Lower lobe of right lung (tissue), 2 donors: ENCODE results near the gene ENOX2. TPM values are rescaled to one million over a fixed set of nuclear protein-coding genes. Genes with fewer than 3 reads are reported as not detected.

ENCODE experiments used
- ATAC-seq, 2 donors: fragments of 200-7000 bp; cut with Tn5 transposase; one replicate each; pipeline ENCODE4 v1.9.1; 2020 to 2022; ENCODE audit warnings: mild to moderate bottlenecking in 2 of 2, moderate library complexity in 2 of 2
- DNase-seq: peaks from one replicate; pipeline ENCODE4 v3.0.0-alpha.2; 2020
- H3K27ac ChIP-seq: fragments of 200-600 bp; one replicate; pipeline ENCODE4 v1.8.0; 2022
- H3K27me3 ChIP-seq: fragments of 200-600 bp; one replicate; pipeline ENCODE4 v1.8.0; 2022; ENCODE audit warnings: low read depth
- H3K36me3 ChIP-seq: fragments of 200-600 bp; one replicate; pipeline ENCODE4 v1.8.0; 2022; ENCODE audit warnings: mild to moderate bottlenecking
- H3K4me1 ChIP-seq: fragments of 200-600 bp; one replicate; pipeline ENCODE4 v1.8.0; 2022
- H3K4me3 ChIP-seq: fragments of 200-600 bp; one replicate; pipeline ENCODE4 v1.8.0; 2022; ENCODE audit warnings: mild to moderate bottlenecking
- H3K9me3 ChIP-seq: fragments of 200-600 bp; one replicate; pipeline ENCODE4 v1.8.0; 2022
- intact Hi-C: fragments of 100-400 bp; cut with DNase I; formaldehyde crosslinking; loops from one replicate; pipeline ENCODE4 v1.11.0; 2022
- total RNA-seq: library from RNA; stranded (reverse); fragmentation: NEBNext Ultra II Directional; extraction: Animal tissue kit (Norgen Biotek cat#: 25700); gene quantifications from one replicate; pipeline ENCODE4 v1.2.1, GENCODE V29; 2021
- TF ChIP-seq, protein P1 (sequence below): fragments of 200-600 bp; IDR thresholded peaks from one replicate; pipeline ENCODE4 v1.8.0; 2022; ENCODE audit warnings: antibody characterized with exemption, mild to moderate bottlenecking
- donor health status: DM: no; HTN: yes; CAD: no; lungs with severe emphysema.

ENOX2 gene
- total RNA-seq, 1 donor from 2014 or later, result 16.8 TPM

DNA sequence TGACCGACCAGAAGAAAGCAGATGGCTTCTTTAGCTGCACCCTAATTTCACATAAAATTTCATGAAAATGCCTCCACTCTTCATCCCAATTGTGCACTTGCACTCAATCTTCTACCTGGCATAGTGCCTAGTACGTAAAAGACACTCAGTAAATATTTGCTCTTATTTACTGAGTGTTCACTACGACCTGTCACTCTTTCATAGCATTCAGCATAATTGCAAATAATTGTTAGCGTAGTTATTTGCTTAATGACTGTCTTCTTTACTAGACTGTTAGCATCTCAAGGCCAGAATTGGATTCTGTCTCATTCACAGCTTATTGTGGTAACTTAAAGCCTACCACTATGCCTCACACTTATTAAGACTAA, 130.2 kb downstream of the ENOX2 start:
- DNase-seq, result no peak
- intact Hi-C loops, result no loop called here
- Histone ChIP-seq H3K27me3 (no peaks in the 10 kb centered on the region), H3K36me3 (no peaks in the 10 kb centered on the region), H3K9me3 (no peaks in the 10 kb centered on the region), H3K27ac (no peak overlapping the region), H3K4me3 (no peak overlapping the region), H3K4me1 (no peaks in the 10 kb centered on the region)
- TF ChIP-seq, protein P1, sequence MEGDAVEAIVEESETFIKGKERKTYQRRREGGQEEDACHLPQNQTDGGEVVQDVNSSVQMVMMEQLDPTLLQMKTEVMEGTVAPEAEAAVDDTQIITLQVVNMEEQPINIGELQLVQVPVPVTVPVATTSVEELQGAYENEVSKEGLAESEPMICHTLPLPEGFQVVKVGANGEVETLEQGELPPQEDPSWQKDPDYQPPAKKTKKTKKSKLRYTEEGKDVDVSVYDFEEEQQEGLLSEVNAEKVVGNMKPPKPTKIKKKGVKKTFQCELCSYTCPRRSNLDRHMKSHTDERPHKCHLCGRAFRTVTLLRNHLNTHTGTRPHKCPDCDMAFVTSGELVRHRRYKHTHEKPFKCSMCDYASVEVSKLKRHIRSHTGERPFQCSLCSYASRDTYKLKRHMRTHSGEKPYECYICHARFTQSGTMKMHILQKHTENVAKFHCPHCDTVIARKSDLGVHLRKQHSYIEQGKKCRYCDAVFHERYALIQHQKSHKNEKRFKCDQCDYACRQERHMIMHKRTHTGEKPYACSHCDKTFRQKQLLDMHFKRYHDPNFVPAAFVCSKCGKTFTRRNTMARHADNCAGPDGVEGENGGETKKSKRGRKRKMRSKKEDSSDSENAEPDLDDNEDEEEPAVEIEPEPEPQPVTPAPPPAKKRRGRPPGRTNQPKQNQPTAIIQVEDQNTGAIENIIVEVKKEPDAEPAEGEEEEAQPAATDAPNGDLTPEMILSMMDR, result no peak
- ATAC-seq, result no peak

- Histone ChIP-seq H3K4me3 (no peak overlapping the region), H3K27ac (no peak overlapping the region), H3K4me1 (no peaks in the 10 kb centered on the region), H3K9me3 (no peaks in the 10 kb centered on the region), H3K27me3 (no peaks in the 10 kb centered on the region), H3K36me3 (no peaks in the 10 kb centered on the region)
- ATAC-seq (no peak), DNase-seq (no peak)
- TF ChIP-seq, protein P1, result no peak
- intact Hi-C loops, result no loop called here
Measured at GRCh38 chrX:130772105-130772775, 130.8 kb downstream of the ENOX2 start.

- no peaks in the 10 kb centered on the region for H3K36me3 ChIP-seq
- no peak for ATAC-seq
- no peaks in the 10 kb centered on the region for H3K9me3 ChIP-seq
- no peaks in the 10 kb centered on the region for H3K27me3 ChIP-seq
- no peak overlapping the region for H3K4me3 ChIP-seq
- TF ChIP-seq, protein P1, result no peak
- intact Hi-C loops, result no loop called here
- H3K27ac ChIP-seq, result no peak overlapping the region
- no peaks in the 10 kb centered on the region for H3K4me1 ChIP-seq
- no peak for DNase-seq
Measured at GRCh38 chrX:130771648-130772047, 131.4 kb downstream of the ENOX2 start.

- no peaks in the 10 kb centered on the region for H3K27me3 ChIP-seq
- ATAC-seq (no peak), DNase-seq (no peak)
- H3K36me3 ChIP-seq, result no peaks in the 10 kb centered on the region
- TF ChIP-seq, protein P1, result no peak
- H3K4me1 ChIP-seq, result no peaks in the 10 kb centered on the region
- no peaks in the 10 kb centered on the region for H3K9me3 ChIP-seq
- H3K4me3 ChIP-seq, result no peak overlapping the region
- intact Hi-C loops, result no loop called here
- H3K27ac ChIP-seq, result no peak overlapping the region
Measured at GRCh38 chrX:130771230-130771629, 131.8 kb downstream of the ENOX2 start.

GRCh38 chrX:130770615-130771014, 132.4 kb downstream of the ENOX2 start:
- Histone ChIP-seq H3K27ac (no peak overlapping the region), H3K4me1 (no peaks in the 10 kb centered on the region), H3K36me3 (no peaks in the 10 kb centered on the region), H3K27me3 (no peaks in the 10 kb centered on the region), H3K4me3 (no peak overlapping the region), H3K9me3 (no peaks in the 10 kb centered on the region)
- no peak for DNase-seq
- TF ChIP-seq, protein P1, result no peak
- ATAC-seq, result no peak
- intact Hi-C loops, result no loop called here
